Hypothalamus (tissue), 51 donors: Measurements from ENCODE around the gene LDHD.

Experiments
- DNase-seq, 51 donors: peaks; one replicate each; lab custom pipeline; 2025; lab: John Stamatoyannopoulos, UW

The LDHD gene

DNA sequence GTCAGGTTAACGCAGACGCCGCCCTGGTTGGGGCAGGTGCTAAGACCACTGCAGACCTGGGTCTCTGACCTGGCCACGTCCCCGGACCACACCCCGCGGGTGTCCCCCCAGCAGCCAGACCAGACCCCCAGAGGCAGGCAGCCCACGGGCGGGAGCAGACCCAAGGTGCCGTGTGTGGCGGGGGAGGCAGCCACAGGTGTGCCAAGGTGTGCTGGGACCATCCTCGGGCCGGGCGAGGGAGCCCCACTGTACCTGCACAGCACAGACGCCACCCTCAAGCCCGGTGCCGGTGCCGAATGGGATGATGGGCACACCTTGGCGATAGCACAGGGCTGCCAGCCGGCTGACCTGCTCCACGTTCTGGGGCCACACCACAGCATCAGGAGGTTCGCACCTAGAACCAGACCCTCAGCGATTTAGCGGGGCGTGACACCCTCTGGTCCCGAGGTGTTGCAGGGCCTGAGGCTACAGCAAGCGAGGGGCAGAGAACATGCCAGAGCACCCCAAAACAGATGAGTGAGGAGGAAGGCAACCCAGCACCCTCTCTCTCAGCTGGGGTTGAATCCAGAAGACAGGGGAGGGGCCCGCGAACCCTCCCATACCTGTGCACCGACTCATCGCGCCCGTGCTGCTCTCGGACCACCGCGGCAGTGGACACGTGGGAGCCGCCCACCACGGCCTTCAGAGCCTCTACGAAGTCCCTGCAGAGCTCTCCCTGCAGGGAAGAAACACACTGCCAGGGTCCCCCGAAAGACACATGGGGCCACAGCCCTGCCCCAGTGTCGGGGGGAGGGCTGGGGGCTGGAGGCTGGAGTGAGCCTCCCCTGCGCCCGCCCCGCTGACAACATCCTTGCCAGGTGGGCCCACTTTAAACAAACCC is 1.4 kb downstream of the LDHD start:
- DNase-seq = no peak

DNA sequence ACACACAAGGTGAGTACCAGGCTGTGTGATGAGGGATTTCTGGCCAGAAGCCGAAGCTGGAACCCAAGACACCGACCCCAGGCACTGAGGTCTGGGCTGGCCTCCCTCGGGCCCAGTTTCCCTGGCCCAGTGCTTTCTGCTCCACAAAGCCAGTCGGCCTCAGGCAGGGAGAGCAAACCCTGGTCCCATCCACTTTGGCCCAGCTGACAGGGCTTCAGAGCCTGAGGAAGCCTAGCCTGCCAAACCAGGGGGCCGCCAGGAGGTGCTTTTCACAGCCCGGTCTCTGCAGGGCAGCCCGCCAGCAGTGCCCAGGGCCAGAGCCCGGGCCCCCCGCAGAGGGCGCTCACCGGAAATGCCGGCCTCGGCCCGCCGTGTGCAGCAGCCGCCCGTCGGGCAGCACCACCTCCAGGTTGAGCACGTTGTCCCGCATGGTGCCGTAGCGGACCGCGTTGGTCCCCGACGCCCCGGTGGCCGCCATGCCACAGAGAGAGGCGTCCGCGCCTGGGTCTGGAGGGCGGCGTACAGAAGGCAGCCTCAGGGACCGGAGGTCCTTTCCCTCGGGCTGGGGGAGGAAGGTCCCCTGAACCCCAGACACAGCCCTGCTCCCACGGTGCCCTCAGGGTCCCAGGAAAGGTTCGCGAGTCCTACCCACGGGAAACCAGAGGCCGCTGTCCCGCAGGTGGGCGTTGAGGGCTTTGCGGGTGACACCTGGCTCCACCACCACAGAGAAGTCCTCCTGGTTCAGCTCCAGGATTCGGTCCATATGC is 2.2 kb downstream of the LDHD start:
- peak in 4 of 51 donors; percentile 23 to 40 (median 26) for DNase-seq

- DNase-seq = no peak
Observed at GRCh38 chr16:75113541-75114121, 2.9 kb downstream of the LDHD start.

- DNase-seq = no peak
Observed at GRCh38 chr16:75112734-75113491, 3.7 kb downstream of the LDHD start.

DNA sequence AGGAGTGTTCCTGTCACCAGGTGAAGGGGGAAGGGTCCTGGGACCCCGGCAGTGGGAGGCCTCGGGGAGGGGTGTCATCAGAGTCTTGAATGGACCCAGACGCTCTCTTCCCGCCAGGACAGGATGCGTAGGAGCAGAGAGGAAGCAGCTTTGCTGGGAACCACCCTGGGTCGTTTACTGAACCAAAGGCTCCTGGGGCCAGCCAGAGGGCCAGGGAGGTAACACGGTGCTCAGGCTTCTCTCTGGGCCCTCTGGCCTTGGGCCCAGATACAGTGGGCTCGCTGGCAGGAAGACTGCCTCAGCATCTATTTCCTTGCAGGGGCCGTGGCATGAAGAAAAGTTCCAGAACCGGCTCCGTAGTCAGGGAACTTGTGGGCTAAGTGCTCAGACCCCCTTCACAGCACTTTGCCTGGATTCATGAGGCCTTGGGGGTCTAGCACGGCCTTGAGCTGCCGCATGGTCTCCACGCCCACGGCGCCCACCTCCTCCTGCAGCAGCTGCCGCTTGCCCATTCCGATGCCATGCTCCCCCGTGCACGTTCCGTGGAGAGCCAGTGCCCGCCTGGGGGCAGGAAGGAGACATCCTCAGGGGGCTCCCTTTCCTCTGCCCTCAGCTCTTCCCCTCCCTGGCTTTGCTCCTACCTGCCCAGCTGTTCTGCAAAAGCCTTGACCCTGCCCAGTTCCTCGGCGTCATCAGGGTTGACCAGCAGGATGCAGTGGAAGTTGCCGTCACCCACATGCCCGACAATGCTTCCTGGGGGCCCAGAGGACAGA is 4.4 kb downstream of the LDHD start:
- no peak for DNase-seq

GRCh38 chr16:75111514-75111940 is 5.1 kb downstream of the LDHD start:
- no peak for DNase-seq

- DNase-seq = peak in 50 of 51 donors; percentile 42 to 93 (median 82)
Observed at GRCh38 chr16:75110637-75111513, 5.7 kb downstream of the LDHD start.

GRCh38 chr16:75109732-75110243 is 6.8 kb downstream of the LDHD start:
- peak in 22 of 51 donors; percentile 30 to 63 (median 38) for DNase-seq

DNA sequence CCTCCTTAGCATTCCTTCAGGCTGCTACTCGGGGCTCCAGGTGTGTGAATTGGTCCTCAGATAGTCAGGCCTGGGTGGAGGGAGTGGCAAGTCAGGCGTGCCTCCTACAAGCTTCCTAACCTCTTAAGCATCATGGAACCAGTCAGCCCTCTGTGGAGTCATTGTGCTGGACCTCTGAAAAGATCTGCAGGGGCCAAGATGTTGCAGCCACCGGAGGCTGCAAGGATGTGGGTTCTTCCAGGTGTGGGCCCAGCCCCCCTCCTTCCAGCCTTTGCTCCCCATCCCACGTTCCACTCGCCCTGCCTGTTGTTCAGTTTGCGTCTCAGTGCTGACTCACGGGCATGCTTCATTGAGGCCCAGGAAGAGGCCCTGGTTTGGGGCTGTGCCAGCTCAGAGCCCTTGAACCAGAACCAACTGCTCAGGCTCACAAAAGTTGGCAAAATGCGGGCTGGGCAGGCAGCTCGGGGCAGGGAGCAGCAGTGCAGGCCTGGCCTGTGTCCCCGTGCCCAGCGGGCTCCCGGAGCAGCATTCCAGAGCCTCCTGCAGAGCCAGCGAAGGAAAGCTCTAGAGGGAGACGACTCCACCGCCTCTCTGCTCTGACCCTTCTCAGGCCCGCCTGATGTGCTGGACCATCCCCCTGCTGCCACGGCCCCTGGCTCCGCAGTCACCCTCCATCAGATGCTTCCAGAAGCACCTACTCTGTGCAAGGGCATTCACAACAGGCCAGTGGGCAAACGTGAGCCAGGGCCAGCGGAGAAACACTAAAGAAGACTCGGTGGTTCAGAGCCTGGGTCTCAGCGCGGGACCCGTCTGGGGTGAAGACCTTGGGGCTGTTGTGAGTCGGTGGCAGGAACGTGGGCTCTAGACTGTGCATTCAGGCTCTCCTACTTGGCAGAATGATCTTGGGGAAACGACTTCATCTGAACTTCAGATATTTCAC is 7.5 kb downstream of the LDHD start:
- DNase-seq = peak in 46 of 51 donors; percentile 29 to 92 (median 74)

- DNase-seq = no peak
Observed at GRCh38 chr16:75107505-75107904, 9.1 kb downstream of the LDHD start.

GRCh38 chr16:75106351-75107274 is 10.0 kb downstream of the LDHD start:
- no peak for DNase-seq

GRCh38 chr16:75105306-75106061 is 11.1 kb downstream of the LDHD start:
- peak in 35 of 51 donors; percentile 10 to 74 (median 41) for DNase-seq

GRCh38 chr16:75104836-75105235 is 11.7 kb downstream of the LDHD start:
- no peak for DNase-seq

DNA sequence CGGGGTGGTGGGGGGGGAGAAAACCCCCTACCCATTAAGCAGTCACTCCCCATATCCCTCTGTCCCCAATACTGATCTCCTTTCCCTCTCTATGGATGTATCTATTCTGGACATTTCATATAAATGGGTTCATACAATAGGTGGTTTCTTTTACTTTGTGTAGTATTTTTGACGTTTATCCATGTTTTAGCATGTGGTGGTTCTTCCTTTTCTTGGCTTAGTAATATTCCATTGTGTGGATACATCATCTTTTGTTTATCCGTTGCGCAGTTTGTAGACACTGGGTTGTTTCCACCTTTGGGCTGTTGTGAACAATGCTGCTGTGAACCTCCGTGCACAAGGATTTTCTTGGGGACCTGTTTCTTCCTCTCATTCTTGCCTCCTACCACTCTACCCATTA is 12.6 kb downstream of the LDHD start:
- no peak for DNase-seq

- DNase-seq = no peak
Observed at GRCh38 chr16:75102595-75102994, 14.0 kb downstream of the LDHD start.

- no peak for DNase-seq
Observed at GRCh38 chr16:75101635-75102034, 14.9 kb downstream of the LDHD start.
